ENCODE results near the gene SORBS1. TPM values are rescaled to one million over a fixed set of nuclear protein-coding genes. Genes with fewer than 3 reads are reported as not detected.

Gene SORBS1
- total and polyA plus RNA-seq, 2 experiments from 2014 or later: 0.65 to 1.2 TPM

- Histone ChIP-seq H3F3A (ENCODE audit: insufficient read depth) (no peaks in the 10 kb centered on the region), H3K9me3 (ENCODE audit: low read depth) (no peaks in the 10 kb centered on the region), H3K27ac (no peak overlapping the region), H3K36me3 (ENCODE audit: low read depth) (no peaks in the 10 kb centered on the region), H4K20me1 (ENCODE audit: insufficient read depth) (no peaks in the 10 kb centered on the region), H3K9me2 (ENCODE audit: insufficient read depth) (no peaks in the 10 kb centered on the region), H2AFZ (no peak overlapping the region), H3K79me2 (ENCODE audit: insufficient read depth) (no peaks in the 10 kb centered on the region), H3K9ac (no peak overlapping the region), H3K27me3 (replicated peaks; ENCODE audit: insufficient read depth) (no peaks in the 10 kb centered on the region; the same call in 1 of the 2 replicates), H3K4me2 (ENCODE audit: unreplicated experiment) (no peak overlapping the region), H3K4me1 (ENCODE audit: insufficient read depth) (no peaks in the 10 kb centered on the region), H3K4me3 (no peak overlapping the region)
- in situ Hi-C loops (cut with MboI): no loop called here
- WGBS, 2 experiments (ENCODE audit: low coverage in 1 of 2, low lambda C conversion rate in 2 of 2, missing lambda C conversion rate in 2 of 2): 80 to 85% methylated on average over 5 of the region's 5 CpGs
- TF ChIP-seq EZH2 (IDR thresholded peaks at IDR 0.05; ENCODE audit: insufficient read depth, poor library complexity, severe bottlenecking) (no peak), EZH2phosphoT487 (IDR thresholded peaks at IDR 0.05; ENCODE audit: insufficient read depth, low read depth) (no peak)
- no peak for DNase-seq
Observed at GRCh38 chr10:95457319-95457886, 103.8 kb downstream of the SORBS1 start.

DNA sequence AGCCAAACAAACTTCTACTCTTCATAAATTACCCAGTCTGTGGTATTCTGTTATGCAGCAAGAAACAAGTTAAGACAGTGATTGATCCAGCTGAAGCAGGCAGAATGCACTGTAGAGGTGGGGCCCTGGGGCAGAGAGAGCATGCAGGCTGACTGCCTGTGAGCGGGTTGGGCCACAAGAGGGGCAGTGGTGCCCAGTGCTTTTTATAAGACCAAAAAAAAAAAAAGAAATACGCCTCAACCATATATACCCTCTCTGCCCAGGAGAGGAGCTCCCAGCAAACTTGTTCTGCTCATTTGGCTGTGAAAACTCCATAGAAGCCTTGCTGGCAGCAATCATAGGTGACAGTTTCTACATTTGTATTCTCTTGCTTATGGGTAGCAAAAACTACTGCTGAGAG is 104.7 kb downstream of the SORBS1 start:
- Histone ChIP-seq H4K20me1 (ENCODE audit: insufficient read depth) (no peaks in the 10 kb centered on the region), H3K4me2 (ENCODE audit: unreplicated experiment) (no peak overlapping the region), H3K9me3 (ENCODE audit: low read depth) (no peaks in the 10 kb centered on the region), H3K4me1 (ENCODE audit: insufficient read depth) (no peaks in the 10 kb centered on the region), H3F3A (ENCODE audit: insufficient read depth) (no peaks in the 10 kb centered on the region), H3K27ac (no peak overlapping the region), H3K9me2 (ENCODE audit: insufficient read depth) (no peaks in the 10 kb centered on the region), H3K79me2 (ENCODE audit: insufficient read depth) (no peaks in the 10 kb centered on the region), H3K36me3 (ENCODE audit: low read depth) (no peaks in the 10 kb centered on the region), H3K27me3 (replicated peaks; ENCODE audit: insufficient read depth) (no peaks in the 10 kb centered on the region; the same call in 1 of the 2 replicates), H3K9ac (no peak overlapping the region), H2AFZ (no peak overlapping the region), H3K4me3 (no peak overlapping the region)
- TF ChIP-seq EZH2 (IDR thresholded peaks at IDR 0.05; ENCODE audit: insufficient read depth, poor library complexity, severe bottlenecking): no peak
- TF ChIP-seq EZH2phosphoT487 (IDR thresholded peaks at IDR 0.05; ENCODE audit: insufficient read depth, low read depth): no peak
- 75 to 77% methylated on average over 2 of the region's 2 CpGs for WGBS, 2 experiments (ENCODE audit: low coverage in 1 of 2, low lambda C conversion rate in 2 of 2, missing lambda C conversion rate in 2 of 2)
- in situ Hi-C loops (cut with MboI): no loop called here
- no peak for DNase-seq

DNA sequence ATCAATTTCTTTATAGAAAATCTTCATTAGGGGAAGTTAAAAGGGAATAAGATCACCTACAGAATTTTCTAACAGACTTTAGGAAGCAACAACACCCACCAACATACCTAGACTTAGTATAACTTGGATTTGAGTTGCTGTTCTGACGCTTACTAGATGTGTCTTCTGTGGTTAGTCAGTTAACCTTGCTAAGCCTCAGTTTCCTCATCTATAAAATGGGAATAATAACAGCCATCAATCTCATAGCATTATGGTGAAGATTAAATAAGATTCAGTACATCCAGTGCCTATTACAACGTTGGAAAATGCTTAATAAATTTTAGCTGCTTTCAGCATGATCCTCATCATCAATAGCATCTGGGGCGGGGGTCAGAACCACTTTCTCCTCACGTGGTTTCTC is 106.2 kb downstream of the SORBS1 start:
- WGBS, 2 experiments (ENCODE audit: low coverage in 1 of 2, low lambda C conversion rate in 2 of 2, missing lambda C conversion rate in 2 of 2): 46 to 51% methylated on average over 4 of the region's 4 CpGs
- no peaks in the 10 kb centered on the region for H3K36me3 ChIP-seq (ENCODE audit: low read depth)

DNA sequence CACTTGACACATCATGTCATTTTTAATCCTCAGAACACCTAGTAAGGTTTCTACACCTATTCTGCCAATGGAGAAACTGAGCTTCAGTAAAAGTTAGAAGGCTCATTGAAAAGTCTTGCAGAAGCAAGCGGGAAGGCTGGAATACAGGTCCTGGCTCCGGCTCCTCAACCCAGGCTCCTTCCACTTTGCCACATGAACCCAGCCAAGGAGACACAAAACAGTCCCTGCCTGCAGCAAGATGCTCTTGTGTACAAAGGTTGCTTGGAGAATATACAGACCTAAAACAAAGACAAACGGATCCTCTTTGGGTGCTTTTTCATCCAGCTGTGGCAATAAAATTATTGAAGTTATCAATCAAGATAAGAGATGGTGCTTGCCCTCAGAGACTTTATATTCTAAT is 106.8 kb downstream of the SORBS1 start:
- Histone ChIP-seq H4K20me1 (ENCODE audit: insufficient read depth) (no peaks in the 10 kb centered on the region), H3K27me3 (replicated peaks; ENCODE audit: insufficient read depth) (no peaks in the 10 kb centered on the region; the same call in 1 of the 2 replicates), H3K4me1 (ENCODE audit: insufficient read depth) (no peaks in the 10 kb centered on the region), H3K9ac (no peak overlapping the region), H3K4me3 (no peak overlapping the region), H3K79me2 (ENCODE audit: insufficient read depth) (no peaks in the 10 kb centered on the region), H2AFZ (no peak overlapping the region), H3F3A (ENCODE audit: insufficient read depth) (no peaks in the 10 kb centered on the region), H3K9me2 (ENCODE audit: insufficient read depth) (no peaks in the 10 kb centered on the region), H3K9me3 (ENCODE audit: low read depth) (no peaks in the 10 kb centered on the region), H3K4me2 (ENCODE audit: unreplicated experiment) (no peak overlapping the region), H3K27ac (no peak overlapping the region), H3K36me3 (ENCODE audit: low read depth) (no peaks in the 10 kb centered on the region)
- 74 to 77% methylated on average over 3 of the region's 3 CpGs for WGBS, 2 experiments (ENCODE audit: low coverage in 1 of 2, low lambda C conversion rate in 2 of 2, missing lambda C conversion rate in 2 of 2)
- no peak for TF ChIP-seq EZH2 (IDR thresholded peaks at IDR 0.05; ENCODE audit: insufficient read depth, poor library complexity, severe bottlenecking)
- no peak for TF ChIP-seq EZH2phosphoT487 (IDR thresholded peaks at IDR 0.05; ENCODE audit: insufficient read depth, low read depth)
- DNase-seq: no peak
- in situ Hi-C loops (cut with MboI): no loop called here

More for the DNA sequence above, 106.2 kb downstream of the SORBS1 start:
- Histone ChIP-seq H3K4me2 (ENCODE audit: unreplicated experiment) (no peak overlapping the region), H3K27me3 (replicated peaks; ENCODE audit: insufficient read depth) (no peaks in the 10 kb centered on the region; the same call in 1 of the 2 replicates), H3K79me2 (ENCODE audit: insufficient read depth) (no peaks in the 10 kb centered on the region), H4K20me1 (ENCODE audit: insufficient read depth) (no peaks in the 10 kb centered on the region), H3K9ac (no peak overlapping the region), H3K4me3 (no peak overlapping the region), H3F3A (ENCODE audit: insufficient read depth) (no peaks in the 10 kb centered on the region), H3K9me3 (ENCODE audit: low read depth) (no peaks in the 10 kb centered on the region), H3K9me2 (ENCODE audit: insufficient read depth) (no peaks in the 10 kb centered on the region), H2AFZ (no peak overlapping the region), H3K27ac (no peak overlapping the region), H3K4me1 (ENCODE audit: insufficient read depth) (no peaks in the 10 kb centered on the region)
- in situ Hi-C loops (cut with MboI): no loop called here
- no peak for DNase-seq
- TF ChIP-seq EZH2 (IDR thresholded peaks at IDR 0.05; ENCODE audit: insufficient read depth, poor library complexity, severe bottlenecking) (no peak), EZH2phosphoT487 (IDR thresholded peaks at IDR 0.05; ENCODE audit: insufficient read depth, low read depth) (no peak)

All from GM23248 (cell line).